CD4-positive, CD25-positive, alpha-beta regulatory T cell (primary cell): ENCODE results near the gene KRT26. TPM values are rescaled to one million over a fixed set of nuclear protein-coding genes. Genes with fewer than 3 reads are reported as not detected.

ENCODE experiments used
- ATAC-seq, 2 donors: fragments of 150-1000 bp; cut with Tn5 transposase; one replicate each; pipeline ENCODE4 v1.10.0; 2021; ENCODE audit warnings: low read depth in 2 of 2, moderate number of reproducible peaks in 2 of 2, moderate library complexity in 1 of 2
- DNase-seq, 3 donors: peaks; one replicate each; pipeline versions ENCODE4 v3.0.0 to v3.0.0-alpha.2; 2012 to 2022; ENCODE audit warnings: mixed read lengths in 1 of 3
- H3K27ac ChIP-seq: one replicate; pipeline ENCODE4 v1.7.0; 2013; ENCODE audit warnings: mild to moderate bottlenecking, low read length; ENCODE audit not compliant: insufficient read depth, poor library complexity, severe bottlenecking
- H3K27me3 ChIP-seq: one replicate; pipeline ENCODE4 v1.7.0; 2013; ENCODE audit warnings: low read length; ENCODE audit not compliant: control insufficient read depth, insufficient read depth
- H3K36me3 ChIP-seq: one replicate; pipeline ENCODE4 v1.7.0; 2013; ENCODE audit warnings: mild to moderate bottlenecking, low read length, moderate library complexity; ENCODE audit not compliant: control insufficient read depth, insufficient read depth
- H3K4me1 ChIP-seq: 2 replicates; pipeline ENCODE4 v1.7.0; 2013; ENCODE audit warnings: mild to moderate bottlenecking, low read length; ENCODE audit not compliant: insufficient read depth, control insufficient read depth, poor library complexity, severe bottlenecking
- H3K4me3 ChIP-seq: one replicate; pipeline ENCODE4 v1.7.0; 2013; ENCODE audit warnings: low read depth, mild to moderate bottlenecking, low read length, moderate library complexity
- H3K9me3 ChIP-seq, 2 experiments: 1 replicate in 1 of 2; 2 replicates in 1 of 2; pipeline ENCODE4 v1.7.0; 2013; ENCODE audit warnings: low read length in 2 of 2, mild to moderate bottlenecking in 1 of 2, moderate library complexity in 1 of 2; ENCODE audit not compliant: control insufficient read depth in 2 of 2
- H3K27ac Mint-ChIP-seq, 3 donors: one replicate each; pipeline ENCODE4 v1.8.0; 2020 to 2022; ENCODE audit warnings: mild to moderate bottlenecking in 3 of 3, mixed read lengths in 3 of 3, moderate library complexity in 2 of 3
- H3K27me3 Mint-ChIP-seq: one replicate; pipeline ENCODE4 v1.8.0; 2022; ENCODE audit warnings: mild to moderate bottlenecking, mixed read lengths
- H3K36me3 Mint-ChIP-seq: one replicate; pipeline ENCODE4 v1.8.0; 2020; ENCODE audit warnings: mixed read lengths
- H3K4me1 Mint-ChIP-seq, 4 donors: one replicate each; pipeline ENCODE4 v1.8.0; 2020 to 2022; ENCODE audit warnings: mixed read lengths in 4 of 4, mild to moderate bottlenecking in 1 of 4
- H3K4me3 Mint-ChIP-seq, 4 donors: one replicate each; pipeline ENCODE4 v1.8.0; 2020 to 2022; ENCODE audit warnings: mild to moderate bottlenecking in 4 of 4, mixed read lengths in 4 of 4, moderate library complexity in 3 of 4
- H3K9me3 Mint-ChIP-seq, 7 donors: one replicate each; pipeline ENCODE4 v1.8.0; 2020 to 2022; ENCODE audit warnings: mixed read lengths in 7 of 7, mild to moderate bottlenecking in 3 of 7, moderate library complexity in 2 of 7
- polyA plus RNA-seq, 4 donors: library from polyadenylated mRNA; unstranded; fragments of 300-500 nt; fragmentation: Illumina TruSeq; gene quantifications; one replicate each; pipeline ENCODE4 v1.2.3, GENCODE V29; 2021
- total RNA-seq: library from RNA; stranded (reverse); gene quantifications from one replicate; pipeline ENCODE4 v1.2.3, GENCODE V29; 2022

The KRT26 gene
- total and polyA plus RNA-seq, 5 donors from 2014 or later, result not detected

- Mint-ChIP-seq H3K36me3 (no peaks in the 10 kb centered on the region), H3K4me3 (no peak overlapping the region), H3K27ac (no peak overlapping the region), H3K9me3 (no peaks in the 10 kb centered on the region), H3K27me3 (peaks cover 58% of the 10 kb centered on the region), H3K4me1 (peaks cover 0 to 5% (median 2%) of the 10 kb centered on the region in 4 donors)
- Histone ChIP-seq H3K4me1 (no peaks in the 10 kb centered on the region), H3K9me3 (no peaks in the 10 kb centered on the region), H3K36me3 (no peaks in the 10 kb centered on the region), H3K27me3 (peaks cover 23% of the 10 kb centered on the region), H3K27ac (no peak overlapping the region), H3K4me3 (no peak overlapping the region)
- DNase-seq, result no peak
- ATAC-seq, result no peak
Measured at GRCh38 chr17:40730970-40731369, 41.0 kb downstream of the KRT26 start.

- Mint-ChIP-seq H3K9me3 (no peaks in the 10 kb centered on the region), H3K4me3 (no peak overlapping the region), H3K36me3 (no peaks in the 10 kb centered on the region), H3K27me3 (peaks cover 71% of the 10 kb centered on the region), H3K27ac (no peak overlapping the region), H3K4me1 (peaks cover 0 to 5% (median 2%) of the 10 kb centered on the region in 4 donors)
- Histone ChIP-seq H3K4me3 (no peak overlapping the region), H3K4me1 (no peaks in the 10 kb centered on the region), H3K36me3 (no peaks in the 10 kb centered on the region), H3K9me3 (no peaks in the 10 kb centered on the region), H3K27me3 (peaks cover 25% of the 10 kb centered on the region), H3K27ac (no peak overlapping the region)
- ATAC-seq, result no peak
- no peak for DNase-seq
Measured at GRCh38 chr17:40727447-40728231, 44.4 kb downstream of the KRT26 start.

- Mint-ChIP-seq H3K9me3 (no peaks in the 10 kb centered on the region), H3K4me3 (no peak overlapping the region), H3K27me3 (peaks cover 67% of the 10 kb centered on the region), H3K36me3 (no peaks in the 10 kb centered on the region), H3K27ac (no peak overlapping the region), H3K4me1 (peaks cover 0 to 5% (median 2%) of the 10 kb centered on the region in 4 donors)
- peaks cover 26% of the 10 kb centered on the region for H3K27me3 ChIP-seq
- H3K27ac ChIP-seq, result no peak overlapping the region
- DNase-seq, result peak in 2 of 3 donors; percentile 9 to 23
- H3K4me3 ChIP-seq, result no peak overlapping the region
- H3K4me1 ChIP-seq, result no peaks in the 10 kb centered on the region
- H3K9me3 ChIP-seq, result no peaks in the 10 kb centered on the region
- H3K36me3 ChIP-seq, result no peaks in the 10 kb centered on the region
- ATAC-seq, result no peak
Measured at GRCh38 chr17:40726919-40727318, 45.1 kb downstream of the KRT26 start.

- Mint-ChIP-seq H3K36me3 (no peaks in the 10 kb centered on the region), H3K9me3 (no peaks in the 10 kb centered on the region), H3K4me3 (no peak overlapping the region), H3K4me1 (peaks cover 0 to 5% (median 2%) of the 10 kb centered on the region in 4 donors), H3K27me3 (peaks cover 62% of the 10 kb centered on the region), H3K27ac (no peak overlapping the region)
- Histone ChIP-seq H3K4me1 (no peaks in the 10 kb centered on the region), H3K9me3 (no peaks in the 10 kb centered on the region), H3K27me3 (peaks cover 13% of the 10 kb centered on the region), H3K27ac (no peak overlapping the region), H3K36me3 (no peaks in the 10 kb centered on the region), H3K4me3 (no peak overlapping the region)
- ATAC-seq (no peak), DNase-seq (no peak)
Measured at GRCh38 chr17:40724656-40725055, 47.3 kb downstream of the KRT26 start.

- no peaks in the 10 kb centered on the region for H3K9me3 ChIP-seq
- H3K36me3 ChIP-seq, result no peaks in the 10 kb centered on the region
- Mint-ChIP-seq H3K9me3 (no peaks in the 10 kb centered on the region), H3K4me3 (no peak overlapping the region), H3K27ac (no peak overlapping the region), H3K36me3 (no peaks in the 10 kb centered on the region), H3K27me3 (peaks cover 54% of the 10 kb centered on the region), H3K4me1 (peaks cover 0 to 5% (median 2%) of the 10 kb centered on the region in 4 donors)
- H3K27ac ChIP-seq, result no peak overlapping the region
- H3K4me3 ChIP-seq, result no peak overlapping the region
- peaks cover 11% of the 10 kb centered on the region for H3K27me3 ChIP-seq
- ATAC-seq, result no peak
- no peak for DNase-seq
- H3K4me1 ChIP-seq, result no peaks in the 10 kb centered on the region
Measured at GRCh38 chr17:40722241-40722640, 49.8 kb downstream of the KRT26 start.

GRCh38 chr17:40720899-40721298 is 51.1 kb downstream of the KRT26 start:
- Histone ChIP-seq H3K4me1 (no peaks in the 10 kb centered on the region), H3K4me3 (no peak overlapping the region), H3K27ac (no peak overlapping the region), H3K36me3 (no peaks in the 10 kb centered on the region), H3K27me3 (peaks cover 11% of the 10 kb centered on the region), H3K9me3 (no peaks in the 10 kb centered on the region)
- no peak for ATAC-seq
- Mint-ChIP-seq H3K27me3 (peaks cover 54% of the 10 kb centered on the region), H3K9me3 (no peaks in the 10 kb centered on the region), H3K27ac (no peak overlapping the region), H3K4me1 (no peaks in the 10 kb centered on the region), H3K36me3 (no peaks in the 10 kb centered on the region), H3K4me3 (no peak overlapping the region)
- DNase-seq, result no peak

- Histone ChIP-seq H3K4me1 (no peaks in the 10 kb centered on the region), H3K36me3 (no peaks in the 10 kb centered on the region), H3K27me3 (peaks cover 9% of the 10 kb centered on the region), H3K4me3 (no peak overlapping the region), H3K27ac (no peak overlapping the region), H3K9me3 (no peaks in the 10 kb centered on the region)
- H3K4me1 Mint-ChIP-seq, result no peaks in the 10 kb centered on the region
- H3K27ac Mint-ChIP-seq, result no peak overlapping the region
- ATAC-seq, result no peak
- no peaks in the 10 kb centered on the region for H3K36me3 Mint-ChIP-seq
- DNase-seq, result no peak
- H3K4me3 Mint-ChIP-seq, result no peak overlapping the region
- peaks cover 52% of the 10 kb centered on the region for H3K27me3 Mint-ChIP-seq
- H3K9me3 Mint-ChIP-seq, result no peaks in the 10 kb centered on the region
Measured at GRCh38 chr17:40718930-40719329, 53.1 kb downstream of the KRT26 start.

GRCh38 chr17:40717776-40718175 is 54.2 kb downstream of the KRT26 start:
- no peaks in the 10 kb centered on the region for H3K36me3 ChIP-seq
- no peaks in the 10 kb centered on the region for H3K9me3 ChIP-seq
- ATAC-seq (no peak), DNase-seq (no peak)
- H3K27me3 ChIP-seq, result peaks cover 3% of the 10 kb centered on the region
- H3K4me3 ChIP-seq, result no peak overlapping the region
- Mint-ChIP-seq H3K4me3 (no peak overlapping the region), H3K27me3 (peaks cover 44% of the 10 kb centered on the region), H3K36me3 (no peaks in the 10 kb centered on the region), H3K27ac (no peak overlapping the region), H3K9me3 (no peaks in the 10 kb centered on the region), H3K4me1 (no peaks in the 10 kb centered on the region)
- no peaks in the 10 kb centered on the region for H3K4me1 ChIP-seq
- no peak overlapping the region for H3K27ac ChIP-seq
